ENCODE data around the gene TMEM271.

Gene TMEM271

GRCh38 chr4:534101-534575, 42.0 kb downstream of the TMEM271 start:
- no peak for DNase-seq (ENCODE audit: low read depth)
- TF ChIP-seq CTCF (IDR thresholded peaks at IDR 0.05; ENCODE audit: low read depth, low read length) (no peak), POLR2A (IDR thresholded peaks at IDR 0.05; ENCODE audit: extremely low read depth, insufficient read length) (no peak), MYC (IDR thresholded peaks at IDR 0.05; ENCODE audit: low read depth, low read length) (no peak), MAX (IDR thresholded peaks at IDR 0.05; ENCODE audit: low read depth, low read length) (no peak)
- H3K4me3 ChIP-seq (ENCODE audit: low read depth, low read length): no peak overlapping the region

GRCh38 chr4:533318-534100, 42.6 kb downstream of the TMEM271 start:
- TF ChIP-seq MAX (IDR thresholded peaks at IDR 0.05; ENCODE audit: low read depth, low read length) (no peak), MYC (IDR thresholded peaks at IDR 0.05; ENCODE audit: low read depth, low read length) (no peak), POLR2A (IDR thresholded peaks at IDR 0.05; ENCODE audit: extremely low read depth, insufficient read length) (no peak), CTCF (IDR thresholded peaks at IDR 0.05; ENCODE audit: low read depth, low read length) (no peak)
- no peak for DNase-seq (ENCODE audit: low read depth)
- H3K4me3 ChIP-seq (ENCODE audit: low read depth, low read length): no peak overlapping the region

GRCh38 chr4:532588-533317, 43.3 kb downstream of the TMEM271 start:
- TF ChIP-seq MYC (IDR thresholded peaks at IDR 0.05; ENCODE audit: low read depth, low read length) (no peak), POLR2A (IDR thresholded peaks at IDR 0.05; ENCODE audit: extremely low read depth, insufficient read length) (no peak), MAX (IDR thresholded peaks at IDR 0.05; ENCODE audit: low read depth, low read length) (no peak), CTCF (IDR thresholded peaks at IDR 0.05; ENCODE audit: low read depth, low read length) (no peak)
- no peak overlapping the region for H3K4me3 ChIP-seq (ENCODE audit: low read depth, low read length)
- no peak for DNase-seq (ENCODE audit: low read depth)

GRCh38 chr4:531721-532565, 44.2 kb downstream of the TMEM271 start:
- H3K4me3 ChIP-seq (ENCODE audit: low read depth, low read length): no peak overlapping the region
- no peak for TF ChIP-seq MYC (IDR thresholded peaks at IDR 0.05; ENCODE audit: low read depth, low read length)
- TF ChIP-seq POLR2A (IDR thresholded peaks at IDR 0.05; ENCODE audit: extremely low read depth, insufficient read length): no peak
- TF ChIP-seq MAX (IDR thresholded peaks at IDR 0.05; ENCODE audit: low read depth, low read length): no peak
- no peak for TF ChIP-seq CTCF (IDR thresholded peaks at IDR 0.05; ENCODE audit: low read depth, low read length)
- DNase-seq (ENCODE audit: low read depth): no peak

GRCh38 chr4:531076-531475, 45.0 kb downstream of the TMEM271 start:
- no peak for TF ChIP-seq MYC (IDR thresholded peaks at IDR 0.05; ENCODE audit: low read depth, low read length)
- no peak for TF ChIP-seq POLR2A (IDR thresholded peaks at IDR 0.05; ENCODE audit: extremely low read depth, insufficient read length)
- TF ChIP-seq CTCF (IDR thresholded peaks at IDR 0.05; ENCODE audit: low read depth, low read length): no peak
- no peak for TF ChIP-seq MAX (IDR thresholded peaks at IDR 0.05; ENCODE audit: low read depth, low read length)
- no peak overlapping the region for H3K4me3 ChIP-seq (ENCODE audit: low read depth, low read length)
- no peak for DNase-seq (ENCODE audit: low read depth)

Data from NB4 (cell line).